ENCODE data around the gene SMC5.

DNA sequence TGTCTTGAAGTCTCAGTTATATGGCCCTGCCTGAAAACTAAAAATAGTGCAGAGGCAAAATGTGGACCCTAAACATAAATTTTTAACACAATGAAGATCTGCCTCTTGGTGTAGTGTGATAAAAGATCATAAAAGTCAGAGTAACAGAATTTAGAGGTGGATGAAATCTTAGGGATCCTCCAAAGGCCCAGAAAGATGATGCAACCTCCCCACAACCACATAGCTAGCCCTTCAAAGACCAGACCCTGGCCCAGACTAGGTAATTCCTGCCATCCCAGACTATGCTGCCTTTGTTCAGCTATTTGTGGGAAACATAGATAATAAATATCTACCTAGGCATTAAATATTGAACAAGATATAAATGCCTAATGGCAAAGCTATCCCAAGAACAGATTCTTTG, 140.4 kb downstream of the SMC5 start:
- TF ChIP-seq, protein P1, sequence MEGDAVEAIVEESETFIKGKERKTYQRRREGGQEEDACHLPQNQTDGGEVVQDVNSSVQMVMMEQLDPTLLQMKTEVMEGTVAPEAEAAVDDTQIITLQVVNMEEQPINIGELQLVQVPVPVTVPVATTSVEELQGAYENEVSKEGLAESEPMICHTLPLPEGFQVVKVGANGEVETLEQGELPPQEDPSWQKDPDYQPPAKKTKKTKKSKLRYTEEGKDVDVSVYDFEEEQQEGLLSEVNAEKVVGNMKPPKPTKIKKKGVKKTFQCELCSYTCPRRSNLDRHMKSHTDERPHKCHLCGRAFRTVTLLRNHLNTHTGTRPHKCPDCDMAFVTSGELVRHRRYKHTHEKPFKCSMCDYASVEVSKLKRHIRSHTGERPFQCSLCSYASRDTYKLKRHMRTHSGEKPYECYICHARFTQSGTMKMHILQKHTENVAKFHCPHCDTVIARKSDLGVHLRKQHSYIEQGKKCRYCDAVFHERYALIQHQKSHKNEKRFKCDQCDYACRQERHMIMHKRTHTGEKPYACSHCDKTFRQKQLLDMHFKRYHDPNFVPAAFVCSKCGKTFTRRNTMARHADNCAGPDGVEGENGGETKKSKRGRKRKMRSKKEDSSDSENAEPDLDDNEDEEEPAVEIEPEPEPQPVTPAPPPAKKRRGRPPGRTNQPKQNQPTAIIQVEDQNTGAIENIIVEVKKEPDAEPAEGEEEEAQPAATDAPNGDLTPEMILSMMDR (IDR thresholded peaks at IDR 0.05), result no peak
- TF ChIP-seq POLR2A (IDR thresholded peaks at IDR 0.05), result no peak

Data from transverse colon (tissue), 3 donors.